Measurements from ENCODE around the gene ANGPTL7. TPM values are rescaled to one million over a fixed set of nuclear protein-coding genes. Genes with fewer than 3 reads are reported as not detected.
"Not testable (repeated sequence)": the region's sequence is repeated elsewhere in the genome, so short reads cannot be mapped to it uniquely, and the experiment has no call there.

The ANGPTL7 gene
- total RNA-seq, 1 donor from 2014 or later = not detected

DNA sequence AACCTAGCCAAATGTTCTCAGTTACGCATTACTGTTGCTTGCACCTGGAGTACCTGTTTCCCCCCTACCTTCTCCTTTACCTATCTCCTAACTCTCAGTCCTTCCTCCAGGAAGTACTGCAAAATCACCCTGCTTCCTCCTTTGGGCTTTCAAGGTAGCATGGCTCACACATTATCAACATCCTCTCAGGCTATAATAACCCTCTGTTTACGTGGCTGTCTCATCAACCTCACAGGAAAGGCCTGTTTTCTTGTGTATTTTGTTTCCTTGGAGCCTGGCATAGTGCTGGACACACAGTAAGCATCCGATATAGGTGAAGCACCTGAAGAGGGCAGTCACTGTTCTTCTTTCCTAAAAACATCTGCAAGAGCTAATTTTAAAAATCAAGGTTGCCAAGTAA lies 32.7 kb upstream of the ANGPTL7 start:
- Mint-ChIP-seq H3K27ac (peak overlapping the region; percentile 15), H3K27me3 (ENCODE audit: low read depth) (no peaks in the 10 kb centered on the region), H3K36me3 (ENCODE audit: low read depth) (peaks cover 27% of the 10 kb centered on the region), H3K9me3 (no peaks in the 10 kb centered on the region), H3K4me1 (ENCODE audit: low read depth) (peaks cover 10% of the 10 kb centered on the region), H3K4me3 (ENCODE audit: low read depth) (no peak overlapping the region)
- intact Hi-C loops (cut with micrococcal nuclease) = no loop called here
- no peak for DNase-seq (ENCODE audit: low spot score)

DNA sequence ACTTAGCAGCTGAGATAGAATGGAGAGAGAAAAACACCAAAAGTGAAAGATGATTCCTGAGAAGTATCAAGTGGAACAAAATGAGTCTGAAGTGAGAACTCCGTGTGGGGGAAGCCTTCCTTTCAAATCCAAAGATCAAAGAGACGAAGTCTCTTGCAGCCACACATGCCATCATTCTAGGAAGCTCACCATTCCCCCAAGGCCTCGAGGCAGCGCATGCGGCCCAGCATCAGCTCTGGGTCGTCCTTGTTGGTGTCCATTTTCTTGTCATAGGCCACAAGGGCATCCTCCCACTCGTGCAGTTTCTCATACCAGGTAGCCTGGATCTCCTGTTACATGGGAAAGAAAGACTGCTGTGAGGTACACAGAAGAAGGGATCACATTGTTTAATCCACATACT lies 32.2 kb upstream of the ANGPTL7 start:
- H3K9me3 Mint-ChIP-seq = no peaks in the 10 kb centered on the region
- no peak overlapping the region for H3K4me3 Mint-ChIP-seq (ENCODE audit: low read depth)
- H3K27ac Mint-ChIP-seq = peak overlapping the region; percentile 15
- intact Hi-C loops (cut with micrococcal nuclease) = no loop called here
- H3K36me3 Mint-ChIP-seq (ENCODE audit: low read depth) = peaks cover 32% of the 10 kb centered on the region
- H3K4me1 Mint-ChIP-seq (ENCODE audit: low read depth) = peaks cover 10% of the 10 kb centered on the region
- H3K27me3 Mint-ChIP-seq (ENCODE audit: low read depth) = no peaks in the 10 kb centered on the region
- no peak for DNase-seq (ENCODE audit: low spot score)

DNA sequence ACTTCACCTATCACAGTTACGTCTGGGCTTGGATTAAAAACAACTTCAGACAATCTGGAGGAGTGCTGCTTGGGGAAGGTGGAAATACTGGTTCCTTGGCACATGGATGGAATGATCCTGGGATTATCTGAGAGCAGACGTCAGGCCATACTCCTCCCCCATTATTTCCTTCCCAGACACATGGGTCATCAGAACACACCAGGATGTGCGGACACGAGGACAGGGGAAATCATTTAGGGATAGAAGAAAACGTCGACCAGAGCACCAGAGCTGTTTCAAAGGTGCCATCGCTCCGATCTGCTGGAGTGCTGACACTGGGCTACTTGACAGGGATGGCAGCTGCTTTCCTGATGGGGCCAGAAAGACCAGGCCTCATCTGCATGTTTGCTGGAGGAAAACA lies 31.8 kb upstream of the ANGPTL7 start:
- H3K4me1 Mint-ChIP-seq (ENCODE audit: low read depth) = peaks cover 10% of the 10 kb centered on the region
- DNase-seq (ENCODE audit: low spot score) = no peak
- no peak overlapping the region for H3K4me3 Mint-ChIP-seq (ENCODE audit: low read depth)
- H3K36me3 Mint-ChIP-seq (ENCODE audit: low read depth) = peaks cover 35% of the 10 kb centered on the region
- peak overlapping the region; percentile 43 for H3K27ac Mint-ChIP-seq
- H3K9me3 Mint-ChIP-seq = no peaks in the 10 kb centered on the region
- intact Hi-C loops (cut with micrococcal nuclease) = no loop called here
- no peaks in the 10 kb centered on the region for H3K27me3 Mint-ChIP-seq (ENCODE audit: low read depth)

GRCh38 chr1:11157867-11158266 lies 31.3 kb upstream of the ANGPTL7 start:
- Mint-ChIP-seq H3K27ac (no peak overlapping the region), H3K36me3 (ENCODE audit: low read depth) (peaks cover 34% of the 10 kb centered on the region), H3K4me1 (ENCODE audit: low read depth) (peaks cover 10% of the 10 kb centered on the region), H3K4me3 (ENCODE audit: low read depth) (no peak overlapping the region), H3K9me3 (no peaks in the 10 kb centered on the region), H3K27me3 (ENCODE audit: low read depth) (no peaks in the 10 kb centered on the region)
- no peak for DNase-seq (ENCODE audit: low spot score)
- intact Hi-C loops (cut with micrococcal nuclease) = no loop called here

GRCh38 chr1:11158291-11158690 lies 30.9 kb upstream of the ANGPTL7 start:
- Mint-ChIP-seq H3K9me3 (no peaks in the 10 kb centered on the region), H3K27ac (no peak overlapping the region), H3K27me3 (ENCODE audit: low read depth) (no peaks in the 10 kb centered on the region), H3K4me1 (ENCODE audit: low read depth) (peaks cover 10% of the 10 kb centered on the region), H3K36me3 (ENCODE audit: low read depth) (peaks cover 34% of the 10 kb centered on the region), H3K4me3 (ENCODE audit: low read depth) (no peak overlapping the region)
- intact Hi-C loops (cut with micrococcal nuclease) = no loop called here
- no peak for DNase-seq (ENCODE audit: low spot score)

- intact Hi-C loops (cut with micrococcal nuclease) = no loop called here
- no peak for DNase-seq (ENCODE audit: low spot score)
- no peaks in the 10 kb centered on the region for H3K9me3 Mint-ChIP-seq
- H3K27me3 Mint-ChIP-seq (ENCODE audit: low read depth) = no peaks in the 10 kb centered on the region
- peaks cover 10% of the 10 kb centered on the region for H3K4me1 Mint-ChIP-seq (ENCODE audit: low read depth)
- no peak overlapping the region for H3K27ac Mint-ChIP-seq
- H3K36me3 Mint-ChIP-seq (ENCODE audit: low read depth) = peaks cover 36% of the 10 kb centered on the region
- H3K4me3 Mint-ChIP-seq (ENCODE audit: low read depth) = no peak overlapping the region
Observed at GRCh38 chr1:11158720-11159321, 30.3 kb upstream of the ANGPTL7 start.

DNA sequence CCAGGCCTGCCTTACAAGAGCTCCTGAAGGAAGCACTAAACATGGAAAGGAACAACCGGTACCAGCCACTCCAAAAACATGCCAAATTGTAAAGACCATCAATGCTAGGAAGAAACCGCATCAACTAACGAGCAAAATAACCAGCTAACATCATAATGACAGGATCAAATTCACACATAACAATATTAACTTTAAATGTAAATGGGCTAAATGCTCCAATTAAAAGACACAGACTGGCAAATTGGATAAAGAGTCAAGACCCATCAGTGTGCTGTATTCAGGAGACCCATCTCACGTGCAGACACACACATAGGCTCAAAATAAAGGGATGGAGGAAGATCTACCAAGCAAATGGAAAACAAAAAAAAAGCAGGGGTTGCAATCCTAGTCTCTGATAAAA lies 26.4 kb upstream of the ANGPTL7 start:
- H3K36me3 Mint-ChIP-seq (ENCODE audit: low read depth) = peaks cover 39% of the 10 kb centered on the region
- intact Hi-C loops (cut with micrococcal nuclease) = not testable (repeated sequence)

GRCh38 chr1:11166744-11167143 lies 22.4 kb upstream of the ANGPTL7 start:
- intact Hi-C loops (cut with micrococcal nuclease); H3K4me3 Mint-ChIP-seq (ENCODE audit: low read depth); DNase-seq (ENCODE audit: low spot score); H3K9me3 Mint-ChIP-seq; H3K27me3 Mint-ChIP-seq (ENCODE audit: low read depth); H3K27ac Mint-ChIP-seq; H3K4me1 Mint-ChIP-seq (ENCODE audit: low read depth): not testable (repeated sequence)
- H3K36me3 Mint-ChIP-seq (ENCODE audit: low read depth) = peaks cover 35% of the 10 kb centered on the region

More for the DNA sequence above, 26.4 kb upstream of the ANGPTL7 start:
- H3K27me3 Mint-ChIP-seq (ENCODE audit: low read depth); H3K4me1 Mint-ChIP-seq (ENCODE audit: low read depth); H3K4me3 Mint-ChIP-seq (ENCODE audit: low read depth); H3K27ac Mint-ChIP-seq; H3K9me3 Mint-ChIP-seq; DNase-seq (ENCODE audit: low spot score): not testable (repeated sequence)

- H3K36me3 Mint-ChIP-seq (ENCODE audit: low read depth) = peaks cover 25% of the 10 kb centered on the region
- intact Hi-C loops (cut with micrococcal nuclease) = no loop called here
- no peaks in the 10 kb centered on the region for H3K4me1 Mint-ChIP-seq (ENCODE audit: low read depth)
- H3K4me3 Mint-ChIP-seq (ENCODE audit: low read depth) = no peak overlapping the region
- no peaks in the 10 kb centered on the region for H3K27me3 Mint-ChIP-seq (ENCODE audit: low read depth)
- H3K9me3 Mint-ChIP-seq = no peaks in the 10 kb centered on the region
- H3K27ac Mint-ChIP-seq = no peak overlapping the region
- no peak for DNase-seq (ENCODE audit: low spot score)
Observed at GRCh38 chr1:11168731-11169130, 20.4 kb upstream of the ANGPTL7 start.

- H3K4me1 Mint-ChIP-seq (ENCODE audit: low read depth) = no peaks in the 10 kb centered on the region
- intact Hi-C loops (cut with micrococcal nuclease) = no loop called here
Observed at GRCh38 chr1:11169202-11169601, 20.0 kb upstream of the ANGPTL7 start.

DNA sequence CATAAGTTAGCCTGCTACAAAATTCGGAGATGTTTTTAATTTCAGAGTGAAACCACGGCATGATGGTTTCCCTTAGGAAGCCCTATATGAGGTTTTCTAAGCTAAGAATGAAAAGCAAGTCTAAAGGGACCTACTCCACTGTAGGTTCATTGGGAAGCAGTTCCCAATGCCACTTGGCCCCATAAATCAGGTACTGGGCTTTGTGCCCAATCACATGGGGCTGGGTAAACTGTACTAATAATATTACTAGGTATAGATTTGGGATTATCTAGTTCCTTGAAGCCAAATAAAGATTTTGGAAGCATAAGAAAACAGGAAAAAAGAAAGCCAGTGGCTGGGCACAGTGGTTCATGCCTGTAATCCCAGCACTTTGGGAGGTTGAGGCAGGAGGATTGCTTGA lies 19.1 kb upstream of the ANGPTL7 start:
- Mint-ChIP-seq H3K4me1 (ENCODE audit: low read depth) (no peaks in the 10 kb centered on the region), H3K36me3 (ENCODE audit: low read depth) (peaks cover 25% of the 10 kb centered on the region), H3K27ac (no peak overlapping the region), H3K9me3 (no peaks in the 10 kb centered on the region), H3K27me3 (ENCODE audit: low read depth) (no peaks in the 10 kb centered on the region), H3K4me3 (ENCODE audit: low read depth) (no peak overlapping the region)
- intact Hi-C loops (cut with micrococcal nuclease) = no loop called here
- no peak for DNase-seq (ENCODE audit: low spot score)

More at GRCh38 chr1:11169202-11169601, 20.0 kb upstream of the ANGPTL7 start:
- no peak for DNase-seq (ENCODE audit: low spot score)
- Mint-ChIP-seq H3K9me3 (no peaks in the 10 kb centered on the region), H3K27me3 (ENCODE audit: low read depth) (no peaks in the 10 kb centered on the region), H3K4me3 (ENCODE audit: low read depth) (no peak overlapping the region), H3K27ac (no peak overlapping the region), H3K36me3 (ENCODE audit: low read depth) (peaks cover 25% of the 10 kb centered on the region)

DNA sequence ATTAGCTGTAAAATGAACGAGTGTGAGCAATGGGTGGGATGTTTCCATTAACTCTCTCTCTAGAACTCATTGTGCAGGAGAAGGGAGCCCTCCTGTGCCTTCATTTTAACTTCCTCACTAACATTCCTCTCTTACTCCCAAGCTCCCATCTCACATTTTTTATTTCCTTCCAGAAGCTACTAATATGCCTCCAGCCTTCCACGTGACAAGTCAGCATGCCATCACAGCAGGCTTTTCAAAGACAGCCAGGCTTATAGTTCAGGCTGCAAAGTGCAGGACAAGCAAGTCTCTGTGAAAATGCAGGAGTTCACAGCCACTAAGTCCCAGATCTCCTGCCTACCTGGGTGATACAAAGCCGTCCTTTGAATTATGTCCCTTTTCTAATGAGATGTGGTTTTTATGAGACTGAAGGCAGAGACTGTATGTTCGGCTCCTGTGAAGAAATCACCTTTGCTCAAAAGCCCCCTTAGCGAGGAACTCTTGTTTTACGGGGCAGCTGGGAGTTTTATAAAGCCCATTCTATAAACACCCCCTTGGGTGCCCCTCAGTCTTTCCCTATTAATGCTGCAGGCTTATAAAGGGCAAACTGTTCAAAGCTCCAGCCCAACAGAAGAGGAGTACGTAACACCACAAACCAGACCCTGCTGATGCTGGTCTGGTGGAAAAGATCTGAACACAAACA lies 14.8 kb upstream of the ANGPTL7 start:
- Mint-ChIP-seq H3K9me3 (no peaks in the 10 kb centered on the region), H3K36me3 (ENCODE audit: low read depth) (peaks cover 8% of the 10 kb centered on the region), H3K27ac (no peak overlapping the region), H3K4me3 (ENCODE audit: low read depth) (no peak overlapping the region), H3K4me1 (ENCODE audit: low read depth) (no peaks in the 10 kb centered on the region), H3K27me3 (ENCODE audit: low read depth) (no peaks in the 10 kb centered on the region)
- DNase-seq (ENCODE audit: low spot score) = no peak
- intact Hi-C loops (cut with micrococcal nuclease) = no loop called here

DNA sequence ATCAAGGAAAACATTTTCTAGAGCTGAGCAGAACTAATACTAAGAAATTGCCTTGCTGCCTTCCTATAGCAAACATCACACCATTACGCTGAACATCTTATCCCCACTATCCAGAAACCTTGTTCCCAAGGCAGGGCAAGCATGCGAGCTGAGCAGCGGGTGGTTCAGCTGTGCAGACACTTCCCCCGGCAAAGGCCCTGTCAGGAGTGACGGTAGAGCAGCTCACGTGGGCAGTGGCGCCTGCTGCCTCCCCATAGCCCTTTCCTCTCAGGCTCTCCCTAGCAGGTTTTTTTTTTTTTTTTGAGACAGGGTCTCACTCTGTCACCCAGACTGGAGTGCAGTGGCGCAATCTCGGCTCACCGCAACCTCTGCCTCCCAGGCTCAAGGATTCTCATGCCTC lies 13.7 kb upstream of the ANGPTL7 start:
- peaks cover 10% of the 10 kb centered on the region for H3K36me3 Mint-ChIP-seq (ENCODE audit: low read depth)
- no peaks in the 10 kb centered on the region for H3K27me3 Mint-ChIP-seq (ENCODE audit: low read depth)
- no peaks in the 10 kb centered on the region for H3K9me3 Mint-ChIP-seq
- DNase-seq (ENCODE audit: low spot score) = no peak
- H3K4me3 Mint-ChIP-seq (ENCODE audit: low read depth) = no peak overlapping the region
- no peaks in the 10 kb centered on the region for H3K4me1 Mint-ChIP-seq (ENCODE audit: low read depth)
- no peak overlapping the region for H3K27ac Mint-ChIP-seq
- intact Hi-C loops (cut with micrococcal nuclease) = no loop called here

Data from activated T-helper 2 cell treated with anti-CD3 and anti-CD28 coated beads, Interferon-gamma antibody, Interleukin-2, Interleukin-4, amounts not matched to agents 10 μg/mL and 5 μg/mL and 100 μg/mL, durations not matched to agents 14 hours and 24 hours and 36 hours (primary cell).